Measurements from ENCODE around the gene CITED2. TPM values are rescaled to one million over a fixed set of nuclear protein-coding genes. Genes with fewer than 3 reads are reported as not detected.

The CITED2 gene
- total and polyA plus RNA-seq, 2 of the 8 experiments (the other 6 are each of a cell fraction or from before 2014, with no cell fraction given): 89.1 to 115 TPM

DNA sequence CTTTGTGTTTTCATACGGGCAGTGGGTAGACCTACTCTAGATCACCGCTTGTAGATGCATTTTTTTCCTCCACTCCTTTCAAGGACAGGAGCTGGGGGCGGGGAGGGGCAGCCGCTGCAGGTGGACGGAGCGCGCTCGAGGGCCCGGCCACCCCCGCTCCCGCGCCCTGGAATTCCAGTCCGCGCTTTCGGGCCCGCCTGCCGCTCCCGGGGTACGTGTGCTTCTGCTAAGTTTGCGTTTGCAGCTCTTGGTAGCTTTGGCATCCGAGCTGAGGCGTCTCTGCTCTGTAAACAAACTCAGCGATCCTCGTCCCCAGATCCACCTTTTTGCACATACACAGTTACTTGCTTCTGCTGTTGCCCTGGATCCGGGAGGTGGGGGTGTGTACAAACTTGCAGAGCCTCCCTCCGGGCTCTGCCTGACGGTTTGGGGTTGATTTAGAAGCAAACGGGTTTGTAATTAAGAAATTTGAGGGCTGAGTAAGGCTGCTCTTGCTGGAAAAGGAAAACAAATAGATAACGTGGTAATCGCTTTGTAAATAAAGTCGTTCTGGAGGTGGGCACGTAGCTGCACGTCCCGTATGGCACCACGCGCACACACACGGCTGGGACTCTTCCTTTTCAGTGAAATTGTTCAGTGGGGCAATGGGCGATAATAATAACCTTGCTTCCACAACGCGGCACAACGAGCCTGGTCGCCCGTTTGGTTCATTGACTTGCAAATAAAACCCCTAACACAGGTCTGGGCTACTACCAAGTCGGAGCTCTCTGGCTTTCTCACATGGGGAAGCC is 973 bp upstream of the CITED2 start:
- WGBS, 2 experiments (ENCODE audit: extremely low coverage in 1 of 2, insufficient coverage in 1 of 2, insufficient read length in 1 of 2, insufficient replicate concordance in 2 of 2, low coverage in 1 of 2, low lambda C conversion rate in 2 of 2, missing lambda C conversion rate in 1 of 2): 2% methylated on average over 44 of the region's 44 CpGs; no CpG with 5 or more reads in 1 of the 2 experiments
- Histone ChIP-seq H4K5ac (ENCODE audit: insufficient read length, low read depth, low read length) (peak overlapping the region; percentile 87), H3K79me1 (ENCODE audit: low read depth, low read length) (no peaks in the 10 kb centered on the region; the same call in 1 of the 2 replicates), H2AFZ (ENCODE audit: low read length) (peak overlapping the region; percentile 79; the same call in 1 of the 2 replicates), H3K36me3 (ENCODE audit: control insufficient read depth in 2 of 4, insufficient read depth in 4 of 4, low read length in 3 of 4) (peaks cover 3 to 35% (median 10%) of the 10 kb centered on the region in 4 experiments; a peak in 5 of 8 replicates), H3K23ac (ENCODE audit: insufficient read length) (no peak overlapping the region), H3K14ac (ENCODE audit: insufficient read length) (peak overlapping the region; percentile 58), H2BK15ac (ENCODE audit: low read length) (peak overlapping the region; percentile 75; the same call in 1 of the 2 replicates), H3K79me2 (ENCODE audit: control insufficient read depth in 1 of 2, insufficient read depth in 2 of 2, low read length in 2 of 2) (peaks cover 8 to 34% of the 10 kb centered on the region in 2 experiments; a peak in 3 of 4 replicates), H4K91ac (replicated peaks; ENCODE audit: insufficient read length, low read length) (peak overlapping the region; percentile 87), H2BK12ac (ENCODE audit: low read depth, low read length) (peak overlapping the region; percentile 100), H2BK20ac (ENCODE audit: low read length) (peak overlapping the region; percentile 66; the same call in 1 of the 2 replicates), H3K9ac (replicated peaks in 1 of 4; ENCODE audit: extremely low read depth in 1 of 4, low read depth in 3 of 4, low read length in 3 of 4) (peak overlapping the region; percentile 57 to 95 (median 94)), H2BK5ac (ENCODE audit: low read depth, low read length) (peak overlapping the region; percentile 95), H3K9me3 (ENCODE audit: insufficient read depth in 2 of 2, low read depth in 1 of 2, low read length in 1 of 2) (no peaks in the 10 kb centered on the region), H3K56ac (replicated peaks; ENCODE audit: insufficient read length, low read depth, low read length) (peak overlapping the region; percentile 77), H3K18ac (ENCODE audit: extremely low read depth, low read length) (peak overlapping the region; percentile 80), H3K23me2 (ENCODE audit: low read depth, low read length) (peaks cover 16% of the 10 kb centered on the region), H3K4me1 (replicated peaks in 1 of 4; ENCODE audit: control insufficient read depth in 3 of 4, insufficient read depth in 4 of 4, low read length in 3 of 4) (peaks cover 7 to 14% (median 8%) of the 10 kb centered on the region in 4 experiments; a peak in 6 of 7 replicates), H2AK5ac (ENCODE audit: low read depth, low read length) (no peak overlapping the region; the same call in 1 of the 2 replicates), H3K27ac (ENCODE audit: low read depth, low read length) (peak overlapping the region; percentile 92), H3K27me3 (replicated peaks in 1 of 4; ENCODE audit: control insufficient read depth in 3 of 4, extremely low read depth in 1 of 4, insufficient read depth in 3 of 4, low read length in 3 of 4) (0 out of 7 replicates have a peak, but pooled peaks cover 0 to 3% (median 0%) of the 10 kb centered on the region in 4 experiments), H2BK120ac (replicated peaks; ENCODE audit: low read depth, low read length) (peak overlapping the region; percentile 73), H3K4me2 (ENCODE audit: insufficient read depth in 1 of 2, low read depth in 2 of 2, low read length in 2 of 2) (peak overlapping the region; percentile 92 to 97), H4K8ac (ENCODE audit: extremely low read depth, insufficient read depth, low read length) (peak overlapping the region; percentile 95; the same call in 1 of the 2 replicates), H4K20me1 (replicated peaks in 1 of 2; ENCODE audit: control insufficient read depth in 1 of 2, insufficient read depth in 2 of 2, low read length in 2 of 2) (peaks cover 7% of the 10 kb centered on the region in 2 experiments), H3K4ac (replicated peaks; ENCODE audit: insufficient read length, low read depth, low read length) (peak overlapping the region; percentile 98), H3K4me3 (ENCODE audit: extremely low read depth in 1 of 4, insufficient read depth in 2 of 4, low read depth in 3 of 4, low read length in 4 of 4) (peak overlapping the region; percentile 79 to 96 (median 95))
- ChIA-PET CTCF (ENCODE audit: partially characterized antibody) (interaction anchor here (0.6 to 1.7 kb wide), 10 partner anchors 10 to 785 kb away, joined by 3 to 5 read pairs (median 3); no protein-coding TSS in a partner anchor), POLR2A (ENCODE audit: partially characterized antibody) (interaction anchor here (0.6 to 3.6 kb wide), 57 partner anchors 10 to 1061 kb away, joined by 3 to 34 read pairs (median 5); no protein-coding TSS in a partner anchor)
- DNase-seq (ENCODE audit: low read depth in 1 of 2, low spot score in 2 of 2): peak; percentile 71 to 91
- no peak for FAIRE-seq
- TF ChIP-seq TCF12 (IDR thresholded peaks at IDR 0.05; ENCODE audit: low read depth, low read length): peak; percentile 81; the same call in 1 of the 2 replicates
- TF ChIP-seq CHD2 (IDR thresholded peaks at IDR 0.05; ENCODE audit: low read length): peak; percentile 59; the same call in 1 of the 2 replicates
- peak; percentile 89 for TF ChIP-seq TAF1 (IDR thresholded peaks at IDR 0.05; ENCODE audit: low read depth, low read length)
- TF ChIP-seq HDAC2 (IDR thresholded peaks at IDR 0.05; ENCODE audit: borderline replicate concordance in 1 of 2, low read depth in 2 of 2, low read length in 2 of 2): peak in 1 of 2 experiments; percentile 31; a peak in 1 of 4 replicates
- no peak for TF ChIP-seq BACH1 (IDR thresholded peaks at IDR 0.05; ENCODE audit: low read length)
- TF ChIP-seq RFX5 (IDR thresholded peaks at IDR 0.05; ENCODE audit: borderline replicate concordance, low read depth, low read length): no peak
- TF ChIP-seq TAF7 (optimal IDR thresholded peaks at IDR 0.05; ENCODE audit: borderline replicate concordance, low read depth, low read length): peak; percentile 73
- peak in 1 of 2 experiments; percentile 52; a peak in 1 of 3 replicates for TF ChIP-seq EP300 (IDR thresholded peaks at IDR 0.05; ENCODE audit: borderline replicate concordance in 1 of 2, low read depth in 2 of 2, low read length in 2 of 2)
- peak; percentile 62; the same call in 1 of the 2 replicates for TF ChIP-seq YY1 (IDR thresholded peaks at IDR 0.05; ENCODE audit: low read depth, low read length)
- 0 out of 2 replicates have a peak, but pooled peaks have one; percentile 20 for TF ChIP-seq RBBP5 (IDR thresholded peaks at IDR 0.05; ENCODE audit: borderline replicate concordance, low read depth, low read length)
